ENCODE measurements around the gene LRRC10B.

LRRC10B gene

GRCh38 chr11:61510166-61510919, 1.8 kb downstream of the LRRC10B start:
- no peak for DNase-seq

- no peak for DNase-seq
These were observed 2.4 kb downstream of the LRRC10B start for GRCh38 chr11:61510974-61511373.

GRCh38 chr11:61511383-61511782, 2.8 kb downstream of the LRRC10B start:
- no peak for DNase-seq

- DNase-seq = no peak
These were observed 3.9 kb downstream of the LRRC10B start for GRCh38 chr11:61512435-61512834.

- DNase-seq = no peak
These were observed 4.7 kb downstream of the LRRC10B start for GRCh38 chr11:61513143-61513765.

GRCh38 chr11:61514050-61514917, 5.7 kb downstream of the LRRC10B start:
- no peak for DNase-seq

GRCh38 chr11:61515686-61516085, 7.1 kb downstream of the LRRC10B start:
- DNase-seq = no peak

- DNase-seq = no peak
These were observed 7.6 kb downstream of the LRRC10B start for GRCh38 chr11:61516191-61516590.

GRCh38 chr11:61516675-61517572, 8.4 kb downstream of the LRRC10B start:
- DNase-seq = peak; percentile 57

GRCh38 chr11:61518032-61518795, 9.7 kb downstream of the LRRC10B start:
- no peak for DNase-seq

GRCh38 chr11:61522881-61523280, 14.3 kb downstream of the LRRC10B start:
- DNase-seq = no peak

- no peak for DNase-seq
These were observed 15.9 kb downstream of the LRRC10B start for GRCh38 chr11:61524446-61524845.

GRCh38 chr11:61524963-61525587, 16.5 kb downstream of the LRRC10B start:
- DNase-seq = no peak

- no peak for DNase-seq
These were observed 17.7 kb downstream of the LRRC10B start for GRCh38 chr11:61526229-61526628.

- no peak for DNase-seq
These were observed 18.6 kb downstream of the LRRC10B start for GRCh38 chr11:61526956-61527731.

- no peak for DNase-seq
These were observed 19.6 kb downstream of the LRRC10B start for GRCh38 chr11:61528114-61528513.

- no peak for DNase-seq
These were observed 21.1 kb downstream of the LRRC10B start for GRCh38 chr11:61529537-61530225.

- no peak for DNase-seq
These were observed 22.5 kb downstream of the LRRC10B start for GRCh38 chr11:61531044-61531443.

GRCh38 chr11:61532134-61533038, 23.8 kb downstream of the LRRC10B start:
- peak; percentile 23 for DNase-seq
